ENCODE measurements around the gene CSRNP3. TPM values are rescaled to one million over a fixed set of nuclear protein-coding genes. Genes with fewer than 3 reads are reported as not detected.

CSRNP3 gene
- total RNA-seq, 1 experiment from 2014 or later: 39.5 TPM

- Histone ChIP-seq H3K4me1 (ENCODE audit: insufficient read depth, low read length, poor library complexity, severe bottlenecking) (peaks cover 47% of the 10 kb centered on the region), H3K27me3 (replicated peaks; ENCODE audit: insufficient read depth, low read depth, low read length, poor library complexity) (no peaks in the 10 kb centered on the region), H3K27ac (ENCODE audit: low read depth, low read length, poor library complexity, severe bottlenecking) (peak overlapping the region; percentile 87), H3K4me3 (ENCODE audit: low read depth, low read length, poor library complexity, severe bottlenecking) (no peak overlapping the region), H3K36me3 (ENCODE audit: insufficient read depth, low read length, poor library complexity, severe bottlenecking) (peaks cover 6% of the 10 kb centered on the region), H3K9me3 (ENCODE audit: low read depth, low read length, poor library complexity, severe bottlenecking) (peaks cover 20% of the 10 kb centered on the region)
- ChIA-PET POLR2A (ENCODE audit: low non-redundant PET) (no interaction called here), CTCF (no interaction called here)
- no TSS peak for BruUV-seq (replicated peaks)
- intact Hi-C loops (cut with micrococcal nuclease; ENCODE audit: unreplicated experiment): loop anchor here (5.0 to 10.0 kb wide), 4 partner anchors 45 to 502 kb away; partner anchors contain the start of gene TTC21B
- TF ChIP-seq CTCF (conservative IDR thresholded peaks at IDR 0.05; ENCODE audit: low read depth, low read length): no peak
- TF ChIP-seq EZH2 (IDR thresholded peaks at IDR 0.05; ENCODE audit: borderline replicate concordance, low read depth, low read length, poor library complexity, severe bottlenecking): no peak
- peak; percentile 87 for DNase-seq (ENCODE audit: low spot score)
Observed at GRCh38 chr2:165452327-165452726, 17.2 kb upstream of the CSRNP3 start.

- ChIA-PET POLR2A (ENCODE audit: low non-redundant PET) (no interaction called here), CTCF (no interaction called here)
- Histone ChIP-seq H3K27ac (ENCODE audit: low read depth, low read length, poor library complexity, severe bottlenecking) (peak overlapping the region; percentile 87), H3K4me3 (ENCODE audit: low read depth, low read length, poor library complexity, severe bottlenecking) (no peak overlapping the region), H3K27me3 (replicated peaks; ENCODE audit: insufficient read depth, low read depth, low read length, poor library complexity) (no peaks in the 10 kb centered on the region), H3K4me1 (ENCODE audit: insufficient read depth, low read length, poor library complexity, severe bottlenecking) (peaks cover 47% of the 10 kb centered on the region), H3K9me3 (ENCODE audit: low read depth, low read length, poor library complexity, severe bottlenecking) (peaks cover 26% of the 10 kb centered on the region), H3K36me3 (ENCODE audit: insufficient read depth, low read length, poor library complexity, severe bottlenecking) (peaks cover 6% of the 10 kb centered on the region)
- BruUV-seq (replicated peaks): no TSS peak
- DNase-seq (ENCODE audit: low spot score): peak; percentile 63
- intact Hi-C loops (cut with micrococcal nuclease; ENCODE audit: unreplicated experiment): loop anchor here (5.0 to 10.0 kb wide), 4 partner anchors 46 to 501 kb away; partner anchors contain the start of gene TTC21B
- TF ChIP-seq EZH2 (IDR thresholded peaks at IDR 0.05; ENCODE audit: borderline replicate concordance, low read depth, low read length, poor library complexity, severe bottlenecking) (no peak), CTCF (conservative IDR thresholded peaks at IDR 0.05; ENCODE audit: low read depth, low read length) (no peak)
Observed at GRCh38 chr2:165453561-165454094, 15.9 kb upstream of the CSRNP3 start.

- POLR2A ChIA-PET (ENCODE audit: low non-redundant PET): no interaction called here
- Histone ChIP-seq H3K27me3 (replicated peaks; ENCODE audit: insufficient read depth, low read depth, low read length, poor library complexity) (no peaks in the 10 kb centered on the region), H3K36me3 (ENCODE audit: insufficient read depth, low read length, poor library complexity, severe bottlenecking) (peaks cover 6% of the 10 kb centered on the region), H3K4me1 (ENCODE audit: insufficient read depth, low read length, poor library complexity, severe bottlenecking) (peaks cover 39% of the 10 kb centered on the region), H3K27ac (ENCODE audit: low read depth, low read length, poor library complexity, severe bottlenecking) (no peak overlapping the region), H3K9me3 (ENCODE audit: low read depth, low read length, poor library complexity, severe bottlenecking) (peaks cover 29% of the 10 kb centered on the region), H3K4me3 (ENCODE audit: low read depth, low read length, poor library complexity, severe bottlenecking) (no peak overlapping the region)
- BruUV-seq (replicated peaks): no TSS peak
- intact Hi-C loops (cut with micrococcal nuclease; ENCODE audit: unreplicated experiment): loop anchor here (5.0 to 10.0 kb wide), 4 partner anchors 48 to 500 kb away; partner anchors contain the start of gene TTC21B
- CTCF ChIA-PET: no interaction called here
- TF ChIP-seq EZH2 (IDR thresholded peaks at IDR 0.05; ENCODE audit: borderline replicate concordance, low read depth, low read length, poor library complexity, severe bottlenecking): no peak
- no peak for TF ChIP-seq CTCF (conservative IDR thresholded peaks at IDR 0.05; ENCODE audit: low read depth, low read length)
- DNase-seq (ENCODE audit: low spot score): no peak
Observed at GRCh38 chr2:165454905-165455304, 14.6 kb upstream of the CSRNP3 start.
